Cardiac muscle cell (in vitro differentiated cells and primary cell): Measurements from ENCODE around the gene DEFB113. TPM values are rescaled to one million over a fixed set of nuclear protein-coding genes. Genes with fewer than 3 reads are reported as not detected.

Source experiments
- DNase-seq, 2 donors: peaks; one replicate each; pipeline versions ENCODE4 v3.0.0 to v3.0.0-alpha.2; 2010 to 2017; ENCODE audit warnings: low read depth in 1 of 2, low spot score in 1 of 2
- H3K27ac ChIP-seq: fragments of 200-600 bp; sonication (generic); 2 replicates; pipeline ENCODE4 v1.5.1; 2016
- H3K27me3 ChIP-seq: fragments of 200-600 bp; sonication (generic); 2 replicates; pipeline ENCODE4 v1.6.0; 2016; ENCODE audit warnings: control low read depth
- H3K36me3 ChIP-seq: fragments of 200-600 bp; sonication (generic); 2 replicates; pipeline ENCODE4 v1.5.1; 2016; ENCODE audit warnings: control low read depth
- H3K4me1 ChIP-seq: fragments of 200-600 bp; sonication (generic); 2 replicates; pipeline ENCODE4 v1.8.1; 2017; ENCODE audit warnings: low read depth, mild to moderate bottlenecking, mixed run types
- H3K4me3 ChIP-seq: fragments of 200-600 bp; sonication (generic); 2 replicates; pipeline ENCODE4 v1.5.1; 2016; ENCODE audit warnings: mild to moderate bottlenecking
- H3K9me3 ChIP-seq: fragments of 200-600 bp; sonication (generic); 2 replicates; pipeline ENCODE4 v1.5.1; 2017; ENCODE audit warnings: low read depth, mild to moderate bottlenecking, control low read depth
- CTCF ChIP-seq: IDR thresholded peaks from 2 replicates; pipeline ENCODE4 v1.5.1; 2012; ENCODE audit warnings: low read depth, mild to moderate bottlenecking, low read length
- polyA plus RNA-seq: library from polyadenylated mRNA; unstranded; fragments of >200 nt; fragmentation: Nextera tagmentation; extraction: Ambion mirVana; gene quantifications from 2 replicates; pipeline ENCODE4 v1.2.1, GENCODE V29; 2016
- total RNA-seq: library from RNA; depleted of rRNA; stranded (reverse); fragments of >200 nt; gene quantifications from 2 replicates; pipeline ENCODE4 v1.2.3, GENCODE V29; 2016

Gene DEFB113
- total and polyA plus RNA-seq, 2 experiments from 2014 or later: not detected

GRCh38 chr6:49939993-49940498 is 29.4 kb downstream of the DEFB113 start:
- no peaks in the 10 kb centered on the region for H3K36me3 ChIP-seq
- H3K4me3 ChIP-seq: no peak overlapping the region
- no peaks in the 10 kb centered on the region for H3K4me1 ChIP-seq
- no peak for TF ChIP-seq CTCF
- H3K27me3 ChIP-seq: no peaks in the 10 kb centered on the region
- H3K27ac ChIP-seq: no peak overlapping the region
- DNase-seq: no peak
- no peaks in the 10 kb centered on the region for H3K9me3 ChIP-seq

DNA sequence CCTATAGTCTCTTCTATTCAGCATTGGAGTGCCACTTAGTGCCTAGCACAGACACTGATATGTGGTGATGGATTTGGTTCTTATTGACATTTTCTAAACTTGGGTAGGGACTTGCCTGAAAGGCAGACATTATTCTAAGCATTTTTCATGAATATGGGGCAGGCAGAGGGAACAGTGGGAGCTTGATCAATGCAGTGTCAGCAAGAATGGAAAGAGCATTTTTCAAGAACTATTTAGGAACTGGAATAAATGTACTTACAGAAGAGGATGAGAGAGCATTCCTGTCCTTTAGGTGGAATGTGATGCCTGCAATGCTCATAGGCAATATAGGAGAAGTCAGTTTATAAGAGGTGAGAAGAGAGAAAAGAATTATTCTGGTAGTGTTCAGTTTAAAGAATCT is 31.6 kb downstream of the DEFB113 start:
- H3K27ac ChIP-seq: no peak overlapping the region
- no peaks in the 10 kb centered on the region for H3K27me3 ChIP-seq
- H3K4me1 ChIP-seq: no peaks in the 10 kb centered on the region
- no peak for TF ChIP-seq CTCF
- no peaks in the 10 kb centered on the region for H3K36me3 ChIP-seq
- no peak for DNase-seq
- H3K9me3 ChIP-seq: no peaks in the 10 kb centered on the region
- H3K4me3 ChIP-seq: no peak overlapping the region

GRCh38 chr6:49937017-49937416 is 32.4 kb downstream of the DEFB113 start:
- TF ChIP-seq CTCF: no peak
- H3K4me1 ChIP-seq: no peaks in the 10 kb centered on the region
- H3K9me3 ChIP-seq: no peaks in the 10 kb centered on the region
- no peak overlapping the region for H3K27ac ChIP-seq
- H3K27me3 ChIP-seq: no peaks in the 10 kb centered on the region
- H3K4me3 ChIP-seq: no peak overlapping the region
- no peak for DNase-seq
- no peaks in the 10 kb centered on the region for H3K36me3 ChIP-seq

DNA sequence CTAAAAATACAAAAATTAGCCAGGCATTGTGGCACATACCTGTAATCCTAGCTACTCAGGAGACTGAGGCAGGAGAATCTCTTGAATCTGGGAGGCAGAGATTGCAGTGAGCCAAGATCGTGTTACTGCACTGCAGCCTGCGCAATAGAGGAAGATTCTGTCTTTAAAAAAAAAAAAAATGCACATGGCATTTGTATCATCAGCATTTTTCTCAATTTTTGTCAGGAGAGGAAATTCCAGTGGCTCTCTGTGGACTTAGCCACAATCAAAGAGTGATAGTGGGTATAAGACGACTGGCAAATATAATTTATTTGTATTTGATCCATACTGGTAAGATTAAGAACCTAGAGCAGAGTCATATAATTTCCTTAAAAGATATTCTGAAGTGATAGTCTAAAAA is 34.0 kb downstream of the DEFB113 start:
- H3K27ac ChIP-seq: no peak overlapping the region
- H3K4me3 ChIP-seq: no peak overlapping the region
- no peaks in the 10 kb centered on the region for H3K36me3 ChIP-seq
- no peak for TF ChIP-seq CTCF
- no peaks in the 10 kb centered on the region for H3K27me3 ChIP-seq
- no peak for DNase-seq
- no peaks in the 10 kb centered on the region for H3K4me1 ChIP-seq
- no peaks in the 10 kb centered on the region for H3K9me3 ChIP-seq

- Histone ChIP-seq H3K27ac (no peak overlapping the region), H3K4me3 (no peak overlapping the region), H3K9me3 (no peaks in the 10 kb centered on the region), H3K27me3 (no peaks in the 10 kb centered on the region), H3K36me3 (no peaks in the 10 kb centered on the region), H3K4me1 (no peaks in the 10 kb centered on the region)
- DNase-seq: no peak
- no peak for TF ChIP-seq CTCF
Measured at GRCh38 chr6:49934770-49935169, 34.7 kb downstream of the DEFB113 start.

- Histone ChIP-seq H3K27ac (no peak overlapping the region), H3K4me3 (no peak overlapping the region), H3K9me3 (no peaks in the 10 kb centered on the region), H3K27me3 (no peaks in the 10 kb centered on the region), H3K36me3 (no peaks in the 10 kb centered on the region), H3K4me1 (no peaks in the 10 kb centered on the region)
- no peak for DNase-seq
- TF ChIP-seq CTCF: no peak
Measured at GRCh38 chr6:49933526-49933925, 35.9 kb downstream of the DEFB113 start.
